ENCODE results near the gene UBE2I.

- no peak for TF ChIP-seq CTCF (IDR thresholded peaks at IDR 0.05)
- no peak for TF ChIP-seq POLR2AphosphoS5 (IDR thresholded peaks at IDR 0.05; ENCODE audit: low read depth, low read length)
- TF ChIP-seq TCF7L2 (IDR thresholded peaks at IDR 0.05; ENCODE audit: low read depth, low read length) = no peak
- TF ChIP-seq REST (IDR thresholded peaks at IDR 0.05; ENCODE audit: insufficient read depth in 1 of 2, low read depth in 2 of 2, low read length in 1 of 2) = no peak
These were observed 29.6 kb downstream of the UBE2I start for GRCh38 chr16:1338855-1339675.
